Neuron (in vitro differentiated cells): Measurements from ENCODE around the gene STK38.

Source experiments
- H2AFZ ChIP-seq: one replicate; pipeline ENCODE4 v1.6.1; 2013; ENCODE audit warnings: low read depth, mild to moderate bottlenecking, inconsistent platforms, low read length, moderate library complexity
- H3K27me3 ChIP-seq: one replicate; pipeline ENCODE4 v1.6.1; 2013; ENCODE audit warnings: low read length; ENCODE audit not compliant: insufficient read depth
- H3K36me3 ChIP-seq: one replicate; pipeline ENCODE4 v1.6.1; 2013; ENCODE audit warnings: low read length; ENCODE audit not compliant: insufficient read depth
- H3K4me1 ChIP-seq: one replicate; pipeline ENCODE4 v1.6.1; 2013; ENCODE audit warnings: low read length; ENCODE audit not compliant: insufficient read depth
- H3K4me3 ChIP-seq: 2 replicates; pipeline ENCODE4 v1.5.1; 2013; ENCODE audit warnings: mild to moderate bottlenecking, low read length, moderate library complexity
- H3K9me3 ChIP-seq: one replicate; pipeline ENCODE4 v1.6.1; 2013; ENCODE audit warnings: low read length

Gene STK38

DNA sequence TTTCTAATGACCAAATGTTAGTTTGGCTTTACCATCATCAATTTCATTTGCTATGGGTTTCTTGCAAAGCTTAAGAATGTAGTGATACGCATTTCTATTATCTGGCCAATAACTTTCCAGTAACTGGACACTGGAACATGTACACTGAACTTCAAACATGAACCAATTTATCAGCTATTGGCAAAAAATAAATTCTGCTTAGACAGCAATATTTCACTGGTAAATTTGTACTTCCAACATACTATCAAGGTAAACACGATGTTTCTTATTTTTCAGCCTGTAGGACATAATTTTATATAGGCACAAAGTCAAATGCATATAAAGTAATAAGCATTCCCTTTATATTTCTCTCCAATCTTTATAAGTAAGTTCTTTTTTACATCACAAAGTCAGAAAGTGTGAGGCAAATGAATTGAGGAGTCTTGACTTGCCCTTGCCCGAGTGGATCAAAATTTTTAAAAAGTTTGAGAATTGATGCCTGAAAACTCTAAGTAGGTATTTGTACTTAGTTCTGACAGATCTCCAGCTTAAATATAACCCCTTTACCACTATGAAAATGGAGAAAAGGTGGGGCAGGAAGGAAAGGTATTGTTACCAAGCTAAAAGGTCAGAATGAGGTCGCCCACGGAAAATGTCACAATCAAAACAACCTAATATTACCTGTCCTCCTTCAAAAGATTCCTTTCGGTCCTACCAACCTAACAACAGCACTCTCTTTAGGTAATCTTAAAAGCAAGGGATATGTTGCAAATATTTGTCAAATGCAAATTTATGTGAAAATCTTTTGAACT is 41.3 kb downstream of the STK38 start:
- no peaks in the 10 kb centered on the region for H3K4me1 ChIP-seq
- no peak overlapping the region for H3K4me3 ChIP-seq
- H2AFZ ChIP-seq: no peak overlapping the region
- H3K27me3 ChIP-seq: no peaks in the 10 kb centered on the region
- H3K36me3 ChIP-seq: peaks cover 32% of the 10 kb centered on the region
- H3K9me3 ChIP-seq: peaks cover 17% of the 10 kb centered on the region

DNA sequence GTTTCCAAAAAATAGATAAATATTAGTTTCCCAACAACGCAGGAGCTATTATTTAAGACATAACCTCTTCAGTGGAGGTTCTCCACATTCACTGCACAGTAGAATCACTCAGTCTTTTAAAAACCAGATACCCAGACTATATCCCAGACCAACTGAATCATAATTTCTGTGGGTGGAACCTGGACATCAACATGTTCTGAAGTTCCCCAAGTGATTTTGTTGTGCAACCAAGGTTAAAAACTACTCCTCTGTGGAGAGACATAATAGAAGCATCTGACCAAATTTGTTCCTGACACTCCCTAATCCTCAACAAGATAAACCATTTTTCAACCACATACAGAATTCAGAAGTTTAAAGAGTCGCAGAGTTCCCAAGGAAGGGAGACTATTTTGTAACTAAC is 42.3 kb downstream of the STK38 start:
- peaks cover 8% of the 10 kb centered on the region for H3K9me3 ChIP-seq
- H3K27me3 ChIP-seq: no peaks in the 10 kb centered on the region
- peaks cover 23% of the 10 kb centered on the region for H3K36me3 ChIP-seq
- no peak overlapping the region for H3K4me3 ChIP-seq
- H2AFZ ChIP-seq: no peak overlapping the region
- H3K4me1 ChIP-seq: no peaks in the 10 kb centered on the region

DNA sequence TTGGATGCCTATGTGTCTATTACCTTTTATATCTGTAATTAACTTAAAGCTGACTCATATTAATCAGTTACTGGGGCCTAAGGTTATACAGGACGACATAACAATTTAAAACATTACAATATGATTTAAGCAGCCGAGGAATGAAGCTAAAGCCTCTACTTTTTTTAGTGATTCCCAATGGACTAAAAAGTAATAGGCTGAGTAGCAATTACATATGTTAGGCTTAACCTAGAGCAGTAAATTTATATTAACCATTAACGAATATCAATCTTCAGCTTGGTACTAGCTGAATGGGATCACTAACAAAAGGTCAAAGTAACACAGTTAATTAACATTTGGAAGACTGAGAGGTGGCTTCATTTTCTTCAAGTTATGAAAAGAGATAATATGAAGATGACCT is 43.1 kb downstream of the STK38 start:
- H3K9me3 ChIP-seq: peaks cover 2% of the 10 kb centered on the region
- no peaks in the 10 kb centered on the region for H3K27me3 ChIP-seq
- no peaks in the 10 kb centered on the region for H3K4me1 ChIP-seq
- no peak overlapping the region for H2AFZ ChIP-seq
- H3K36me3 ChIP-seq: peaks cover 24% of the 10 kb centered on the region
- no peak overlapping the region for H3K4me3 ChIP-seq

DNA sequence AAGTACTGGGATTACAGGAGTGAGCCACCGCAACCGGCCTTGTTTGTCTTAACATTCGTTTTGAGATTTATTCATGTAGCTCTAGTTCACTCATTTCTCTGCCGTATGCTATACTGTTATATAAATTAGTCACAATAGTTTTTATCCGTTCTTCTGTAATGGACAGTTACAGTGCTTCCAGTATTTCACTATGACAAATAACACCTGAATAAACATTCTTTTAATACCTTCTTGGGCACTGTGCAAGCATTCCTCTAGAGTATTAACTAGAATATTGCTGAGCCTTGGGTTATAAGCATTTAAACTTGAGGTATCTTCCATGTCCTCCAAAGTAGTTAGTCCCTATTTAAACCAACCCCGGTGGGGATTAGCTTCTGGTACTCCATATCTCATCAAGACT is 45.6 kb downstream of the STK38 start:
- no peaks in the 10 kb centered on the region for H3K27me3 ChIP-seq
- H3K4me1 ChIP-seq: no peaks in the 10 kb centered on the region
- no peak overlapping the region for H3K4me3 ChIP-seq
- no peaks in the 10 kb centered on the region for H3K9me3 ChIP-seq
- H2AFZ ChIP-seq: no peak overlapping the region
- H3K36me3 ChIP-seq: peaks cover 36% of the 10 kb centered on the region

DNA sequence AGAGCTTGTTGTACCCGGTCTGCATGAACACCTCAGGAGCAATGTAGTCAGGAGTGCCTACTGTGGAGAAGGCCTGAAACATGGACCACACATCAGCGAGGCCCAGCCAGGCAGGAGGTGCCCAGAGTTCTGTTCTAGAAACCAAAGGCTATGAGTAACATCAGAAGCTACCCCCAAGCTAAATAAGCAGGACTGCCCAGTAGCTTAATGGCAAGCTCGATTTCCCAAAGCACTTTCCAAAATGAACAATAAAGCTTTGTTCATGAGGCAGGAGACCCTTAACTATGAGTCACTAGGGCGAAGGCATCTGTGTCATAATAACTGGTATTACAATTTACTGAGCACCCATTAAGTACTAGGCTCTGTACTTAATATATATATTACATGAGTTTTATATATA is 47.4 kb downstream of the STK38 start:
- no peak overlapping the region for H3K4me3 ChIP-seq
- H3K9me3 ChIP-seq: no peaks in the 10 kb centered on the region
- H3K4me1 ChIP-seq: peaks cover under 1% of the 10 kb centered on the region
- no peaks in the 10 kb centered on the region for H3K27me3 ChIP-seq
- peaks cover 40% of the 10 kb centered on the region for H3K36me3 ChIP-seq
- no peak overlapping the region for H2AFZ ChIP-seq

DNA sequence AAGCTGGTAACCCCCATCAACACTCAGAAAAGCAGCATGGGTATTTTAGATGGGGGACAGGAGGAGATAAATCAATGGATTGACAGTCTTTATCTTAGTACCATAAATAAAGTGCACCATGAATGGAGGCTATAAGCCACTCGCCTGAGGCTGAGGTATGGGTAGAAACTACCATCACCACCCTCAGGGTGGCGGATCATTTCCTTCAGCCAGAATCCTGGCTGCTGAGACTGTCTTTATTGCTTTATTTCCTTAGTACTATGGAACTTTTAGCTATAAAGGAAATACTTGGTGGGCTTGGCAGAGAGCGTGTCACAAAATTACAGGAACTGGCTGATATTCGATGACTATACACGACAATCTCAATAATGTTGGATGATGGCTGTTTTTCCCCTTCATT is 52.2 kb downstream of the STK38 start:
- H3K27me3 ChIP-seq: no peaks in the 10 kb centered on the region
- no peak overlapping the region for H3K4me3 ChIP-seq
- H3K4me1 ChIP-seq: peaks cover 20% of the 10 kb centered on the region
- H2AFZ ChIP-seq: no peak overlapping the region
- peaks cover 42% of the 10 kb centered on the region for H3K36me3 ChIP-seq
- no peaks in the 10 kb centered on the region for H3K9me3 ChIP-seq

DNA sequence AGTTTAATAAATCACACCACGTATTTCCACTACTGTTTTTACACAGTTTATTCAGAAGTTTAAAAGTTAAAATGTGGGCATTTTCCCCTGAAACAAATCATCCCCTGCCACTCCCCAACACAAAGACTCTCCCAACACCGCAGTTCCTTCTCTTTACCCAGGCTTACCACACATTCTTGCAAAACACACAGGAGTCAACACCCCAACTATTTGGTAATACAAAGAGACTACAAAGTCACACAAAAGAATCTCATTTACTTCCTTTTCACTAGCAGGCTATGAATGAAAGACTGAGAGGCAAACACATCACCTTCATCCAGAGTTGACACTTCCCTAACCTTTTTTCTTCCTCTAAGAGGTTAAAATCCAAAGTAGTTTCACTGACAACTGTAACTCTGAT is 53.4 kb downstream of the STK38 start:
- Histone ChIP-seq H3K4me1 (peaks cover 20% of the 10 kb centered on the region), H3K36me3 (peaks cover 40% of the 10 kb centered on the region), H3K27me3 (no peaks in the 10 kb centered on the region), H3K4me3 (no peak overlapping the region), H3K9me3 (no peaks in the 10 kb centered on the region), H2AFZ (no peak overlapping the region)

DNA sequence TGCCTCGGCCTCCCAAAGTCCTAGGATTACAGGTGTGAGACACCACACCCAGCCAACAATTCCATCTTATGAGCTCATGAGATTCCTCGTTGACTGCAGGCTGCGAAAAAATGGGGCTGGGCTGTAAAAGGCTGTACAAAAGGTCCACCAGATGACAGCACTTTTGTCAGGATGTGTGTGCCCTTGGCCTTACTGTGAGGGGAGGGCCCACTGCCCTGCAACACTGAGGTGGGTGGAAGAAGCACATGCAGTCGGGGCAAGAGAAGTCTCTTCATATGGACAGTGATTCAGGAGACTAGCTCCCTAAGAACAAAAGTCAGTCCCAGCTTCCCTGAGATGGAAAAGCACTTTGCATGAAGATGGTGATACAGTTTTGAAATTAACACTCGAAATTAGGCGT is 54.0 kb downstream of the STK38 start:
- H3K4me3 ChIP-seq: no peak overlapping the region
- H3K27me3 ChIP-seq: no peaks in the 10 kb centered on the region
- peaks cover 44% of the 10 kb centered on the region for H3K36me3 ChIP-seq
- H2AFZ ChIP-seq: no peak overlapping the region
- no peaks in the 10 kb centered on the region for H3K9me3 ChIP-seq
- peaks cover 20% of the 10 kb centered on the region for H3K4me1 ChIP-seq

DNA sequence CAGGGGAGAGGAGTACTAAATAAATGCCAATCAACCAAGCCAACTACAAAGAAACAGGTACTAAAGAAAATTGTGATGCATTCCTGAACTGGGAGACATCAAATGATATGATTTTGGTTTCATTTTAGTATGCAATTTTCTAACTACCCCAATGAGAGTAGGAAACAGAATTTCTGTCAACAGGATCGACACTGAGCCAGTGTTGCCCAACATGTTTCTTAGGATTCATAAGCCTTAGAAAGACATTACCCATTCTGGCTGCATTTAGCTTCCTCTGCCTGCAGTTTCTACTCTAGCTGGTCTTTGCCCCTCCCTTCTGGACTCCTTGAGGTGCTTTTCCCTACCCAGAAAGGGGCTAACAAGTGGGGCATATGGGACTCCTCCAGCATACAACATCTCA is 54.7 kb downstream of the STK38 start:
- H3K27me3 ChIP-seq: no peaks in the 10 kb centered on the region
- H3K4me3 ChIP-seq: no peak overlapping the region
- no peaks in the 10 kb centered on the region for H3K9me3 ChIP-seq
- H3K36me3 ChIP-seq: peaks cover 51% of the 10 kb centered on the region
- peaks cover 20% of the 10 kb centered on the region for H3K4me1 ChIP-seq
- H2AFZ ChIP-seq: no peak overlapping the region

DNA sequence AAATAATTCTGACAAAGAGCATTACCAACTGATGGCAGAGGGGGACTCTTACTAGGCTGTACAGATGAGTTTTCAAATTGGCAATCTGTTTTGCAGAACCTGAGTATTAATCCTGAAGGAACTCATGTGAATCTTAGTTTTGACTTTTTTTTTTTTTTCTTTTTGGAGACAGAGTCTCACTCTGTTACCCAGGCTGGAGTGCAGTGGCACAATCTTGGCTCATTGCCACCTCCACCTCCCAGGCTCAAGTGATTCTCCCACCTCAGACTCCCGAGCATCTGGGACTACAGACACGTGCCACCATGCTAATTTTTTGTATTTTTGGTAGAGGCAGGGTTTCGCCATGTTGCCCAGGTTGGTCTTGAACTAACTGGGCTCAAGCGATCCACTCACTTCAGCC is 55.2 kb downstream of the STK38 start:
- no peaks in the 10 kb centered on the region for H3K27me3 ChIP-seq
- no peak overlapping the region for H2AFZ ChIP-seq
- H3K36me3 ChIP-seq: peaks cover 51% of the 10 kb centered on the region
- H3K4me1 ChIP-seq: peaks cover 20% of the 10 kb centered on the region
- H3K9me3 ChIP-seq: no peaks in the 10 kb centered on the region
- no peak overlapping the region for H3K4me3 ChIP-seq

DNA sequence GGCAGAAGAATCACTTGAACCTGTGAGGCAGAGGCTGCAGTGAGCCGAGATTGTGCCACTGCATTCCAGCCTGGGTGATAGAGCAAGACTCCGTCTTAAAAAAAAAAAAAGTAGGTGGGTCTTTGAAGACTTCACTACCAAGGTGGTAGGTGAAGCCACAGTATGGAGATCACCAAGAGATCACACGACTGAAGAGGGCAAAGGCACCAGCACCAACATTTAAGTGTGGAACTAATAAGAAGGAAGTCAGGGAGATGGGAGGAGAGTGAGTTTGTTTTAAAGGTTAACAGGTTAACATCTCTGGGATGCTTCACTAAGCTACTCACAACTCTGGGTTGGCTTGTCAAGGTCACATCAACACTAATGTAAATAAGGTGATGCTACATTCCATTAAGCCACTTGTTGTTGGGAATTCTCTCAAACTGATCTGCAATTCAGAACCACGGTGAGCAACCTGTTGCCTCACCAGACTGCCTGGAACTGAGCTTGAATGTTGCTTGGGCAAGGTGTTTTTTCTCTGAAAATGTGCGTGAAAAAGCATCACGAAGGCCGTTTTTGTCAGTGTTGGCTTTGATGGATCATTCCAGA is 55.8 kb downstream of the STK38 start:
- Histone ChIP-seq H3K27me3 (no peaks in the 10 kb centered on the region), H2AFZ (no peak overlapping the region), H3K4me3 (no peak overlapping the region), H3K4me1 (peaks cover 20% of the 10 kb centered on the region), H3K9me3 (no peaks in the 10 kb centered on the region), H3K36me3 (peaks cover 51% of the 10 kb centered on the region)

DNA sequence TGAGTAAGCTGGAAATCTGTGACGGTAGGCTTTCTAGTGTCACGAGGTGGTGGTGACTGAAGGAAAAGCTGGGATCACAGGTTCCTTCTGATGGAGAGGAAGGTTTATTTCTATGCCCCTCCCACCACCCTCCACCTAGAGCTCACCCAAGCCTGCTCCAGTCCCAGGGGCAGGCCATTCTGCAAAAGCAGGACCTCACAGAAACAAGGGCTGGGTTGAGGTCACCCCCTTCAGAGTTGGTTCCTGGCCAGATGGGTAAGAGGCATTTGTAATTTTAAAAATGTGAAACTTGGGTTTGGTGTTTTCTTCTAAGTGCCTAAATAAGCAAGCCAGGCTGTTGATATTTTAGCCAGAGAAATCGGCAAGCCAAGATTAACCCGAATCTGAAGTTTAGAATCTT is 57.9 kb downstream of the STK38 start:
- H3K27me3 ChIP-seq: no peaks in the 10 kb centered on the region
- H2AFZ ChIP-seq: no peak overlapping the region
- no peak overlapping the region for H3K4me3 ChIP-seq
- peaks cover 15% of the 10 kb centered on the region for H3K4me1 ChIP-seq
- no peaks in the 10 kb centered on the region for H3K9me3 ChIP-seq
- H3K36me3 ChIP-seq: peaks cover 51% of the 10 kb centered on the region

DNA sequence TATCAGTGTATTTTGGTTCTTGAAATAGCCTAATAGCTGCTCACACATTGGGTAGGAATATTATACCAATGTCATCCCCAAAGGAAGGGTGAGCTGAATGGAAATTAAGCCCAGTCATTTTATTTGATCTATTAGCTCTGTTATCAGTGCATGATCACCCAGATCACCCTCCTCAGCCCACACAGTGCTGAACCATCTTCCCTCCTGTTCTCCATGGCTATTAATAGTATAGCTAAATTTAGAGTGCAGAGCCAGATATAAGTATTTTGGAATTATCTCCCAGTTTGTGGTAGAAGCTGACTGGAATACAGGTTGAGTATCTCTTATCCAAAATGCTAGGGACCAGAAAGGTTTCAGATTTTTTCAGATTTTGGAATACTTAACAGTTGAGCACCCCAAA is 59.1 kb downstream of the STK38 start:
- peaks cover 61% of the 10 kb centered on the region for H3K36me3 ChIP-seq
- no peak overlapping the region for H2AFZ ChIP-seq
- H3K4me1 ChIP-seq: peaks cover 2% of the 10 kb centered on the region
- H3K27me3 ChIP-seq: no peaks in the 10 kb centered on the region
- no peak overlapping the region for H3K4me3 ChIP-seq
- H3K9me3 ChIP-seq: no peaks in the 10 kb centered on the region

DNA sequence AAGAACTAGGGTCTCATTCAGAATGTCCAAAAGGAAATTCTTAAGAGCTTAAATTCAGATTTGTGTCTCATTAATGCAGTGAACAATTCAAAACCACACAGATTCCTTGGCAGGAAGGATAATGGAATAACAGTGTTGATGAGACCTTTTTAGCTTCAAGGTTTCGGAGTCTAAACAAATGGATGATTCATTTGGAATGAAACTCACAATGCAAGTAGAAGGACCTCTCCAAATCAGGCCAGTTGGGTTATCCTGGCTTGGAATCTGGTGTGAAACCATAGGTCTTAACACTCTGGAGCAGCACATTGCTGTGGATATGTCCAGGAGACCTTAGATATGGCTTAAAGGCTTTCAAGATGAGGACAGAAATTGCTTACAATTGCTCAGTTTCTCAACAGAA is 59.6 kb downstream of the STK38 start:
- Histone ChIP-seq H3K4me1 (no peaks in the 10 kb centered on the region), H3K4me3 (no peak overlapping the region), H3K9me3 (no peaks in the 10 kb centered on the region), H3K27me3 (no peaks in the 10 kb centered on the region), H3K36me3 (peaks cover 60% of the 10 kb centered on the region), H2AFZ (no peak overlapping the region)
